Measurements from ENCODE around the gene TIE1.

- TF ChIP-seq POLR2A (IDR thresholded peaks at IDR 0.05): no peak
- TF ChIP-seq, protein P1, sequence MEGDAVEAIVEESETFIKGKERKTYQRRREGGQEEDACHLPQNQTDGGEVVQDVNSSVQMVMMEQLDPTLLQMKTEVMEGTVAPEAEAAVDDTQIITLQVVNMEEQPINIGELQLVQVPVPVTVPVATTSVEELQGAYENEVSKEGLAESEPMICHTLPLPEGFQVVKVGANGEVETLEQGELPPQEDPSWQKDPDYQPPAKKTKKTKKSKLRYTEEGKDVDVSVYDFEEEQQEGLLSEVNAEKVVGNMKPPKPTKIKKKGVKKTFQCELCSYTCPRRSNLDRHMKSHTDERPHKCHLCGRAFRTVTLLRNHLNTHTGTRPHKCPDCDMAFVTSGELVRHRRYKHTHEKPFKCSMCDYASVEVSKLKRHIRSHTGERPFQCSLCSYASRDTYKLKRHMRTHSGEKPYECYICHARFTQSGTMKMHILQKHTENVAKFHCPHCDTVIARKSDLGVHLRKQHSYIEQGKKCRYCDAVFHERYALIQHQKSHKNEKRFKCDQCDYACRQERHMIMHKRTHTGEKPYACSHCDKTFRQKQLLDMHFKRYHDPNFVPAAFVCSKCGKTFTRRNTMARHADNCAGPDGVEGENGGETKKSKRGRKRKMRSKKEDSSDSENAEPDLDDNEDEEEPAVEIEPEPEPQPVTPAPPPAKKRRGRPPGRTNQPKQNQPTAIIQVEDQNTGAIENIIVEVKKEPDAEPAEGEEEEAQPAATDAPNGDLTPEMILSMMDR (IDR thresholded peaks at IDR 0.05): no peak
Measured at GRCh38 chr1:43275826-43276620, 24.8 kb upstream of the TIE1 start.

Data from gastroesophageal sphincter (tissue), 3 donors.